Measurements from ENCODE around the gene ELL. TPM values are rescaled to one million over a fixed set of nuclear protein-coding genes. Genes with fewer than 3 reads are reported as not detected.

ELL gene
- total and polyA plus RNA-seq, 2 donors (not counting 3 experiments of a cell fraction or from before 2014, with no cell fraction given): 9.9 to 18.2 TPM

DNA sequence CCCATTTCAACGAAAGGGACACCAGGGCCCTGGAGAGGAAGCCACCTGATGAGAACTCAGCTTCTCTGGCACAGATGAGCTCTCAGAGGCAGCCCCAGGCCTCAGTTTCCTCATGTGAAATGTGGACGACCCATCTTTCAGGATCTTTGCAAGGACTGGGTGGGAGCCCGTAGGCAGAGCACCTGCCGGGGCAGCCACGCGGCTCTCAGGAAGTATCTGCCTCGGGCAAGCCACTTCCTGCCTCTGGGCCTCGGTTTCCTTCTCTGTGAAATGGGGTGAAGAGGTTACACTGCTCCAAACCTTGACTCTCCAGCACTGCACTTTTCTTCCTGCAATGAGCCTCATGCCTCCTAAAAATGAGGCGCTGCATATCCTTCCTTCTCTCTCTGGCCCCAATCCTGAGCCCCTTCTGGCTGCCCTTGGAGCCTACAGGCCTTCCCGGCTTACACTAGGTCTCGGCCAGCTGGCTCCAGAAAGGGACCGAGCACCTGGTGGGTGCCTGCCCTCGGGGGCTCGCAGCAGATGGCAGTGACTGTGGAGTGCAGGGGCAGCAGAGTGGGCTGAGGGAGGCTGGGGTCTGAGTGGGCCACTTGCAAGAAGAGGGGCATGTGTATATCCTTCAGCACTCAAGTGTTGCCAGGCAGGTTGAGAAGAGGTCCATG is 99.2 kb downstream of the ELL start:
- Histone ChIP-seq H3K9me1 (replicated peaks; ENCODE audit: control insufficient read depth, extremely low read depth, insufficient read depth, low read length) (no peaks in the 10 kb centered on the region), H3K4me1 (ENCODE audit: control insufficient read depth, extremely low read depth, insufficient read depth, low read length) (peaks cover 18% of the 10 kb centered on the region), H2AFZ (ENCODE audit: low read depth, low read length) (no peak overlapping the region), H4K20me1 (replicated peaks; ENCODE audit: control insufficient read depth, extremely low read depth, insufficient read depth, low read length) (no peaks in the 10 kb centered on the region), H3K27ac (ENCODE audit: insufficient read depth, low read depth, low read length) (no peak overlapping the region), H3K36me3 (ENCODE audit: control insufficient read depth in 2 of 2, extremely low read depth in 1 of 2, insufficient read depth in 2 of 2, low read length in 2 of 2) (no peaks in the 10 kb centered on the region), H3K27me3 (ENCODE audit: control insufficient read depth in 2 of 2, insufficient read depth in 2 of 2, low read length in 2 of 2) (no peaks in the 10 kb centered on the region), H3K9me3 (replicated peaks; ENCODE audit: control insufficient read depth, insufficient read depth, low read length) (no peaks in the 10 kb centered on the region), H3K4me2 (ENCODE audit: insufficient read depth, low read length) (no peak overlapping the region), H3K4me3 (replicated peaks in 1 of 3; ENCODE audit: insufficient read depth in 1 of 3, low read depth in 1 of 3, low read length in 3 of 3) (no peak overlapping the region), H3K79me2 (ENCODE audit: control insufficient read depth, insufficient read depth, low read length) (peaks cover 73% of the 10 kb centered on the region), H3K9ac (replicated peaks; ENCODE audit: extremely low read depth, insufficient read depth, low read length) (no peak overlapping the region)
- ChIA-PET POLR2A (no interaction called here), CTCF (interaction anchor here (1.0 to 1.5 kb wide), 5 partner anchors 28 to 143 kb away, joined by 3 to 4 read pairs (median 3); no protein-coding TSS in a partner anchor)
- intact Hi-C loops (cut with micrococcal nuclease) (no loop called here), dilution Hi-C loops (cut with MboI; ENCODE audit: extremely low pct_ligation_motif_present, low sequenced_read_pairs) (no loop called here)
- BruUV-seq (replicated peaks): no TSS peak
- DNase-seq (ENCODE audit: low read depth, low spot score) (no peak), FAIRE-seq (no peak)
- TF ChIP-seq JUN (IDR thresholded peaks at IDR 0.05; ENCODE audit: borderline replicate concordance, insufficient read depth, insufficient read length, low read depth): no peak
- no peak for TF ChIP-seq MYC (IDR thresholded peaks at IDR 0.05; ENCODE audit: low read depth, low read length)
- no peak for TF ChIP-seq POLR2AphosphoS5 (IDR thresholded peaks at IDR 0.05; ENCODE audit: insufficient read depth, low read depth, low read length)
- no peak for TF ChIP-seq FOS (IDR thresholded peaks at IDR 0.05; ENCODE audit: borderline replicate concordance, insufficient read depth, low read length)
- TF ChIP-seq GATA2 (IDR thresholded peaks at IDR 0.05; ENCODE audit: insufficient read depth, insufficient read length, low read depth, low read length): no peak
- TF ChIP-seq EZH2 (IDR thresholded peaks at IDR 0.05; ENCODE audit: borderline replicate concordance, low read depth, low read length, severe bottlenecking): no peak
- TF ChIP-seq, protein P1, sequence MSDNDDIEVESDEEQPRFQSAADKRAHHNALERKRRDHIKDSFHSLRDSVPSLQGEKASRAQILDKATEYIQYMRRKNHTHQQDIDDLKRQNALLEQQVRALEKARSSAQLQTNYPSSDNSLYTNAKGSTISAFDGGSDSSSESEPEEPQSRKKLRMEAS (IDR thresholded peaks at IDR 0.05; ENCODE audit: insufficient read depth, insufficient read length): no peak
- TF ChIP-seq POLR2A (IDR thresholded peaks at IDR 0.05; ENCODE audit: low read depth, low read length): no peak
- TF ChIP-seq, protein P2, sequence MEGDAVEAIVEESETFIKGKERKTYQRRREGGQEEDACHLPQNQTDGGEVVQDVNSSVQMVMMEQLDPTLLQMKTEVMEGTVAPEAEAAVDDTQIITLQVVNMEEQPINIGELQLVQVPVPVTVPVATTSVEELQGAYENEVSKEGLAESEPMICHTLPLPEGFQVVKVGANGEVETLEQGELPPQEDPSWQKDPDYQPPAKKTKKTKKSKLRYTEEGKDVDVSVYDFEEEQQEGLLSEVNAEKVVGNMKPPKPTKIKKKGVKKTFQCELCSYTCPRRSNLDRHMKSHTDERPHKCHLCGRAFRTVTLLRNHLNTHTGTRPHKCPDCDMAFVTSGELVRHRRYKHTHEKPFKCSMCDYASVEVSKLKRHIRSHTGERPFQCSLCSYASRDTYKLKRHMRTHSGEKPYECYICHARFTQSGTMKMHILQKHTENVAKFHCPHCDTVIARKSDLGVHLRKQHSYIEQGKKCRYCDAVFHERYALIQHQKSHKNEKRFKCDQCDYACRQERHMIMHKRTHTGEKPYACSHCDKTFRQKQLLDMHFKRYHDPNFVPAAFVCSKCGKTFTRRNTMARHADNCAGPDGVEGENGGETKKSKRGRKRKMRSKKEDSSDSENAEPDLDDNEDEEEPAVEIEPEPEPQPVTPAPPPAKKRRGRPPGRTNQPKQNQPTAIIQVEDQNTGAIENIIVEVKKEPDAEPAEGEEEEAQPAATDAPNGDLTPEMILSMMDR (IDR thresholded peaks at IDR 0.05; ENCODE audit: extremely low read depth in 1 of 2, insufficient read depth in 1 of 2, low read depth in 1 of 2, low read length in 2 of 2): no peak
